Measurements from ENCODE around the gene SULT2B1. TPM values are rescaled to one million over a fixed set of nuclear protein-coding genes. Genes with fewer than 3 reads are reported as not detected.

SULT2B1 gene
- total RNA-seq (ENCODE audit: low replicate concordance), result 1.6 TPM in 1 of 2 replicates, not detected in the other

DNA sequence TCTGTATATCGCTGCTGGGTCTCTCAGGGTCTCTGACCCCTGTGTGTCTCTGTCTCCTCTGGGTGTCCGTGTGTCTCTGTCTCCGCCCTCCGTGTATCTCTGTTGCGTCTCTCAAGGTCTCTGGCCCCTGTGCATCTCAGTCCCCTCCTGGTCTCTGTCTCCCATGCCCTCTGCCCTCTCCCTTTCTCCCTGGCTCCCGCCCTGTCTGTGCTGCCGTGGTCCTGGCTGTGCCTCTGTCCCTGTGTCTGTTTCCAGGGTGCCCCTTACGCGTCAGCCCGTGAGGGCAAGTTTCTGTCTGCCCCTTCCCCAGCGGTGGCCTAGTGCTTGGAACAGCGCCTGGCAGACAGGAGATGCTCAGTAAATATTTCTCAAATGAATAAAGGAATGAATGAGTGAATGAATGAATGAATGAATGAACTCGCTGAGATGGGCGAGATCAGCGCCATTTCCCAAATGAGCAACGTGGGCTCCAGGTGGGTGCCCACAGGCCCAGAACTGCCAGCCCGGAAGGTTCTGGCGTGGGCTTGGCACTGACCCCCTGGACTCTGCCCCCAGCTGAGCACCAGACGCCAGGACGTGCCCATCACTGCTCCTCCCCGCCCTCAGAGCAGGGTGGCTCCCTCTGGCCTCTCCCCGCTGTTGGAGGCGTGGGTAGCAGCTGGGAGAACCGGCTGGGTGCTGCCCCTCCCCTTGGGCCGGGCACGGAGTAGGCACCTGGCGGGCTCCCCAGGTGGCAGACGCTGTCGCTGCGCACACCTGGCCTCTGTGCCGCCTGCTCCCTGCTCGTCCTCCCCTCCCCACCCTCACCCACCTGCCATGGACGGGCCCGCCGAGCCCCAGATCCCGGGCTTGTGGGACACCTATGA, at the start of gene SULT2B1:
Gene SULT2B1 (plus strand): TSS at position 736 of the 866 bp plus-strand sequence. CDS start 81 bp downstream, at position 817.
- Mint-ChIP-seq H3K9me3 (no peaks in the 10 kb centered on the region), H3K4me3 (no peak within 1 kb of the TSS), H3K27ac (peak within 1 kb of the TSS; percentile 90), H3K27me3 (ENCODE audit: insufficient read depth, low read depth) (peaks cover 9% of the 10 kb centered on the region), H3K4me1 (peaks cover 23% of the 10 kb centered on the region), H3K36me3 (no peaks in the 10 kb centered on the region)
- no peak for DNase-seq (ENCODE audit: low spot score)
- Histone ChIP-seq H4K20me1 (ENCODE audit: low read depth) (no peaks in the 10 kb centered on the region), H3K9me3 (ENCODE audit: low read depth) (no peaks in the 10 kb centered on the region), H3K36me3 (no peaks in the 10 kb centered on the region), H3K79me2 (ENCODE audit: low read depth) (no peaks in the 10 kb centered on the region), H3F3A (ENCODE audit: low read depth) (peaks cover 17% of the 10 kb centered on the region), H3K27me3 (no peaks in the 10 kb centered on the region), H3K27ac (no peak within 1 kb of the TSS), H2AFZ (replicated peaks) (no peak within 1 kb of the TSS), H3K9ac (no peak within 1 kb of the TSS), H3K4me3 (no peak within 1 kb of the TSS), H3K4me1 (peaks cover 16% of the 10 kb centered on the region), H3K4me2 (no peak within 1 kb of the TSS)
- TF ChIP-seq EZH2 (IDR thresholded peaks at IDR 0.05) (no peak), EZH2phosphoT487 (IDR thresholded peaks at IDR 0.05) (no peak), CTCF (IDR thresholded peaks at IDR 0.05) (no peak)

DNA sequence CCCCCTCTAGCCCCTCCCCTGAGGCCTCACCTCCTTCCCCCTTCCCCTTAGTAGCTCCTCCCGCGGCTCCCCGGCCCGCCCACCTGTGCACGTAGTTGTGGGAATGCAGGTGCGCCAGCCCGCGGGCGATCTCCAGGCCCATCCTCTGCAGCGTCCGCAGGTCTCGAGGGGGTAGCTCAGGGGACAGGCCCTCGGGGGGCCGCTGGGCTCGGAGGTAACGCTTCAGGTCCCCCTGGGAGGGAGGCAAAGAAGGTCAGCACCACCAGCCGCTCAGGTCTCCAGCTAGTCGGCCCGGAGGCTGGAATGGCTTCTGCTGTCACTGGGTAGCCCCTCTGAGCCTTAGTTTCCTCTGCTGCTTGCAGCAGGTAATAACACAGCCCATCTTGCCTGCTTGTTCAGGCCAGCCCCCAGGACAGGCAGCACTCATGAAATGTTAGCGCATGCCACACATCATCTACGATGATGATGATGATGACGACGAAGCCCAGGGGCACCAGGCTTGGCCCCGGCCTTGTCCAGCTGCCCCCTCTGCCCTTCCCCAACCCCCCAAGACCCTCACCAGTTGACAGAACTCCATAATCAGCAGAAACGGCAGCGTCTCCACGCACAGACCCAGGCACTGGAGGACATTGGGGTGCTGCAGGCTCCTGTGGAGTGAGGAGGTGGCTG, 49.5 kb upstream of the SULT2B1 start:
- Mint-ChIP-seq H3K27ac (peak overlapping the region; percentile 37), H3K4me3 (peak overlapping the region; percentile 46)

GRCh38 chr19:48506138-48506733, 45.7 kb upstream of the SULT2B1 start:
- H3K4me2 ChIP-seq, result no peak overlapping the region
- H3K36me3 ChIP-seq, result no peaks in the 10 kb centered on the region
- Mint-ChIP-seq H3K27ac (no peak overlapping the region), H3K4me1 (peaks cover 31% of the 10 kb centered on the region), H3K4me3 (no peak overlapping the region), H3K27me3 (ENCODE audit: insufficient read depth, low read depth) (peaks cover 14% of the 10 kb centered on the region), H3K9me3 (no peaks in the 10 kb centered on the region), H3K36me3 (no peaks in the 10 kb centered on the region)
- peak; percentile 52 for TF ChIP-seq CTCF (IDR thresholded peaks at IDR 0.05)
- no peak for TF ChIP-seq EZH2 (IDR thresholded peaks at IDR 0.05)
- DNase-seq (ENCODE audit: low spot score), result peak; percentile 47
- H3K27ac ChIP-seq, result no peak overlapping the region
- H2AFZ ChIP-seq (replicated peaks), result no peak overlapping the region
- no peak overlapping the region for H3K9ac ChIP-seq
- no peaks in the 10 kb centered on the region for H4K20me1 ChIP-seq (ENCODE audit: low read depth)
- H3K9me3 ChIP-seq (ENCODE audit: low read depth), result no peaks in the 10 kb centered on the region
- H3K79me2 ChIP-seq (ENCODE audit: low read depth), result no peaks in the 10 kb centered on the region
- H3K4me3 ChIP-seq, result no peak overlapping the region
- H3F3A ChIP-seq (ENCODE audit: low read depth), result peaks cover 25% of the 10 kb centered on the region
- peaks cover 4% of the 10 kb centered on the region for H3K4me1 ChIP-seq
- peaks cover 6% of the 10 kb centered on the region for H3K27me3 ChIP-seq

More for the DNA sequence above, 49.5 kb upstream of the SULT2B1 start:
- TF ChIP-seq EZH2phosphoT487 (IDR thresholded peaks at IDR 0.05), result no peak
- Histone ChIP-seq H2AFZ (replicated peaks) (peak overlapping the region; percentile 51), H3K79me2 (ENCODE audit: low read depth) (no peaks in the 10 kb centered on the region), H3F3A (ENCODE audit: low read depth) (peaks cover 26% of the 10 kb centered on the region), H3K4me1 (peaks cover 10% of the 10 kb centered on the region), H4K20me1 (ENCODE audit: low read depth) (peaks cover 4% of the 10 kb centered on the region), H3K36me3 (no peaks in the 10 kb centered on the region), H3K9ac (no peak overlapping the region), H3K4me2 (peak overlapping the region; percentile 97), H3K9me3 (ENCODE audit: low read depth) (no peaks in the 10 kb centered on the region), H3K27me3 (no peaks in the 10 kb centered on the region), H3K4me3 (peak overlapping the region; percentile 60), H3K27ac (no peak overlapping the region)
- Mint-ChIP-seq H3K36me3 (no peaks in the 10 kb centered on the region), H3K27me3 (ENCODE audit: insufficient read depth, low read depth) (peaks cover 13% of the 10 kb centered on the region), H3K4me1 (peaks cover 17% of the 10 kb centered on the region), H3K9me3 (no peaks in the 10 kb centered on the region)
- DNase-seq (ENCODE audit: low spot score), result no peak
